Nephron progenitor cell (in vitro differentiated cells): Measurements from ENCODE around the gene ITGA3.

ENCODE experiments used
- DNase-seq: peaks from one replicate; pipeline ENCODE4 v3.0.0; 2021
- H3K27ac Mint-ChIP-seq: 2 replicates; pipeline ENCODE4 v1.8.0; 2021; ENCODE audit warnings: mild to moderate bottlenecking, moderate library complexity, mixed read lengths
- H3K27me3 Mint-ChIP-seq: 2 replicates; pipeline ENCODE4 v1.8.0; 2021; ENCODE audit warnings: mild to moderate bottlenecking, low read depth, mixed read lengths; ENCODE audit not compliant: poor library complexity
- H3K36me3 Mint-ChIP-seq: 2 replicates; pipeline ENCODE4 v1.8.0; 2021; ENCODE audit warnings: low read depth, mixed read lengths
- H3K4me1 Mint-ChIP-seq: 2 replicates; pipeline ENCODE4 v1.8.0; 2021; ENCODE audit warnings: mixed read lengths
- H3K4me3 Mint-ChIP-seq: 2 replicates; pipeline ENCODE4 v1.8.0; 2021; ENCODE audit warnings: mild to moderate bottlenecking, moderate library complexity, mixed read lengths
- H3K9me3 Mint-ChIP-seq: 2 replicates; pipeline ENCODE4 v1.8.0; 2021; ENCODE audit warnings: mild to moderate bottlenecking, moderate library complexity, mixed read lengths
- TF ChIP-seq, protein P1 (sequence below): fragments of 200-600 bp; sonication (generic); IDR thresholded peaks from 2 replicates; pipeline ENCODE4 v1.5.0; 2021; ENCODE audit warnings: antibody characterized with exemption

Gene ITGA3

DNA sequence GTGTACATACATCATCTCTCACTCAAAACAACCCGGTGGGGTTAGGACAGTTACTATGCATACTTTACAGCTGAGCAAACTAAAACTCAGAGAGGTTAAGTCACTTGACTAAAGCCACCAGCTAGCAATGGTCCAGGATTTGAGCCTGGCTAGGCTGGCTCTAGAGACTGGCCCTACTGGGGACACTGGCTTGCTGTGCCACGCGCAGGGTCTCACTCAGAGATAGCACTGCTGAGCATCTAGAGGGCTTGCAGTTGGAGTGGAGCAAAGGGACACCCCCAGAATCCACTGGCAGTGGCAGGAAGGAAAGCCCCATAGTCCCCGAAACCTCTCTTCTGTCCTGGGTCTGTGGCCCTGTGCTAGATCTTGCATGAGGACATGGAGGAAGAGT, 62.9 kb downstream of the ITGA3 start:
- peaks cover 19% of the 10 kb centered on the region for H3K27me3 Mint-ChIP-seq
- H3K36me3 Mint-ChIP-seq: peaks cover 25% of the 10 kb centered on the region
- peaks cover 42% of the 10 kb centered on the region for H3K4me1 Mint-ChIP-seq
- TF ChIP-seq, protein P1, sequence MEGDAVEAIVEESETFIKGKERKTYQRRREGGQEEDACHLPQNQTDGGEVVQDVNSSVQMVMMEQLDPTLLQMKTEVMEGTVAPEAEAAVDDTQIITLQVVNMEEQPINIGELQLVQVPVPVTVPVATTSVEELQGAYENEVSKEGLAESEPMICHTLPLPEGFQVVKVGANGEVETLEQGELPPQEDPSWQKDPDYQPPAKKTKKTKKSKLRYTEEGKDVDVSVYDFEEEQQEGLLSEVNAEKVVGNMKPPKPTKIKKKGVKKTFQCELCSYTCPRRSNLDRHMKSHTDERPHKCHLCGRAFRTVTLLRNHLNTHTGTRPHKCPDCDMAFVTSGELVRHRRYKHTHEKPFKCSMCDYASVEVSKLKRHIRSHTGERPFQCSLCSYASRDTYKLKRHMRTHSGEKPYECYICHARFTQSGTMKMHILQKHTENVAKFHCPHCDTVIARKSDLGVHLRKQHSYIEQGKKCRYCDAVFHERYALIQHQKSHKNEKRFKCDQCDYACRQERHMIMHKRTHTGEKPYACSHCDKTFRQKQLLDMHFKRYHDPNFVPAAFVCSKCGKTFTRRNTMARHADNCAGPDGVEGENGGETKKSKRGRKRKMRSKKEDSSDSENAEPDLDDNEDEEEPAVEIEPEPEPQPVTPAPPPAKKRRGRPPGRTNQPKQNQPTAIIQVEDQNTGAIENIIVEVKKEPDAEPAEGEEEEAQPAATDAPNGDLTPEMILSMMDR: no peak
- H3K27ac Mint-ChIP-seq: no peak overlapping the region
- no peak overlapping the region for H3K4me3 Mint-ChIP-seq
- H3K9me3 Mint-ChIP-seq: no peaks in the 10 kb centered on the region
- no peak for DNase-seq

DNA sequence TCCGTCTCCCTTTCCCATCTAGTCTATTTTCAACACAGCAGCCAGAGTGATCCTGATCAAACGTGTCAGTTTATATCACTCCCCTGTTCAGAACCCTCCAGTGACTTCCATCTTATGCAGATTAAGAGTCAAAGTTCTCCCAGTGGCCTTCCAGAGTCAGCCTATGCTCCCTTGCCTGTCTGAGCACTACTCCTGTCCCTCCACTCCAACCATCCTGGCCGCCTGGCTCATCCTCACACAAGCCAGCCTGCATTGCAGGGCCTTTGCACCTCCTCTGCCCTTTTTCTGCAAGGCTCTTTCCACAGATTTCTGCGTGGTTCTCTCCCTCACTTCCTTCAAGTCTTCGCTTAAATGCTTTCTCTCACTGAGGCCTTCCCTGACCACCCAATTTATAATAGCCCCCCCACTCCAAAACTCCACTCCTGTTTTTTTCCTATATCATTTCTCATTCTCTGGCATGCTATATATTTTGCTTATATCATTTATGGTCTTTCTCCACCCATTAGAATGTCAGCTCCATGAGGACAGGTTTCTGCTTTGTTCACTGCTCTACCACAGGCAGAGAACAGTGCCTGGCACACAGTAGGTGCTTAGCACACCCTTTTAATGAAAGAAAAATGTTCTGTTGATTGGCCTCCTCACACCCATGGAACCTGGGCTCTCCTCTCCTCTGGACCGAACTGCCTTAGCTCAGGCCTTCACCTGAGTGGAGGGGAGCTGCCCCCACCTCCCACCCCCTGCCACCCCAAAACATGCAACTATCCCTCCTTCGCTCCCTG, 64.8 kb downstream of the ITGA3 start:
- peaks cover 22% of the 10 kb centered on the region for H3K27me3 Mint-ChIP-seq

DNA sequence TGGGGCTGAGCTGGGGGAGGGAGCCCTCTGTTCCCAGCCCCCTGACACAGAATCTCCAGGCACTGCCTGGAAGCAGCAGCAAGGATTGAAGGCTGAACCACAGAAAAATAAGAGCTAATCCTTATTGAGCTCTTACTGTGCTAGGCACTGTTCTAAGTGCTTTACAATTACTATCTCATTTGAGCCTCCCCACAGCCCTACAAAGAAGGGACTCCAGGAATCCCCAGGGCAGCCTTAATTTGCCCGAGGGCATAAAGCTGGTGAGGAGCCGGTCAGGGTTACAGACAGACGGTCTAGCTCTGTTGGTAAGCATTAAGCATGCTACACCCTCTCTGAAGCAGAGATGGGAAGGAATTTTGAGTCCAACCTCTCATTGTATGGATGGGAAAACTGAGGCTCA, 67.0 kb downstream of the ITGA3 start:
- Mint-ChIP-seq H3K4me3 (no peak overlapping the region), H3K4me1 (peaks cover 34% of the 10 kb centered on the region), H3K9me3 (no peaks in the 10 kb centered on the region), H3K27me3 (peaks cover 22% of the 10 kb centered on the region), H3K27ac (peak overlapping the region; percentile 33), H3K36me3 (peaks cover 18% of the 10 kb centered on the region)
- no peak for DNase-seq
- TF ChIP-seq, protein P1: no peak

More for the DNA sequence above, 64.8 kb downstream of the ITGA3 start:
- Mint-ChIP-seq H3K4me3 (no peak overlapping the region), H3K36me3 (peaks cover 19% of the 10 kb centered on the region), H3K9me3 (no peaks in the 10 kb centered on the region), H3K27ac (no peak overlapping the region), H3K4me1 (peaks cover 35% of the 10 kb centered on the region)
- no peak for DNase-seq
- TF ChIP-seq, protein P1: no peak

DNA sequence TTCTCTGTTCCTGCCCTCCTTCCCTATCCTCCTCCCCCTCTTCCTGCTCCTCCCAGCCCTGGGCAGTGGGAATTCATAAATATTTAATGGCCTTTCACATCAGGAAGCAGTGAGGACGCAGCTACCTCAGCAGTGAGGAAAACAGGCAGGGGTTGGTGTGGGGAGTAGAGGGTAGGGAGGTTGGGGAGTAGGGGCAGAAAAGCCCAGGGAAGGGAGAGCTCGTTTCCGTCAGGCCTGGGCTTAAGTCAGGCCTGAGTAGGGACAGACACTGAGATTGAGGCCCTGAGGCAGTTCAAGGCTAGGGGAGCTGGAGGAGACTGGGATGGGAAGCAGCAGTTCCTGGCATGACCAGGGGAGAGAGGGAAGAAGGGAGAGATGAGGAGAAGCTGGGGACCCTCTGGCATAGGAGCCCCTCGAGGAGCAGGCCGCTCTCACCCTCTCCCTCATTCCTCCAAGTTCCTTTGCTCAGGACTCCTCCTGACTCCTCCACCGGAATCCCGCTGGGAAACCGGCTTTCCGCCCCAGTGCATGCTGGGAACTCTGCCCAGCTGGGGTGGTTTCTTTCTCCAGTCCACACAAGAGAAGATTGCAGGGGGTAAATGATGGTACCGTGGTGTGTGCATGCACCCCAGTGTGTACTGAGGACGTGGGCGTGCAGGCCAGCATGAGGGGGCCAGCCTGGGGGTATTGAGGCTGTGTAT, 67.9 kb downstream of the ITGA3 start:
- H3K36me3 Mint-ChIP-seq: peaks cover 19% of the 10 kb centered on the region
- H3K4me3 Mint-ChIP-seq: no peak overlapping the region
- peaks cover 23% of the 10 kb centered on the region for H3K27me3 Mint-ChIP-seq
- no peak for DNase-seq
- peak overlapping the region; percentile 86 for H3K27ac Mint-ChIP-seq
- TF ChIP-seq, protein P1: no peak
- H3K4me1 Mint-ChIP-seq: peaks cover 36% of the 10 kb centered on the region
- no peaks in the 10 kb centered on the region for H3K9me3 Mint-ChIP-seq

DNA sequence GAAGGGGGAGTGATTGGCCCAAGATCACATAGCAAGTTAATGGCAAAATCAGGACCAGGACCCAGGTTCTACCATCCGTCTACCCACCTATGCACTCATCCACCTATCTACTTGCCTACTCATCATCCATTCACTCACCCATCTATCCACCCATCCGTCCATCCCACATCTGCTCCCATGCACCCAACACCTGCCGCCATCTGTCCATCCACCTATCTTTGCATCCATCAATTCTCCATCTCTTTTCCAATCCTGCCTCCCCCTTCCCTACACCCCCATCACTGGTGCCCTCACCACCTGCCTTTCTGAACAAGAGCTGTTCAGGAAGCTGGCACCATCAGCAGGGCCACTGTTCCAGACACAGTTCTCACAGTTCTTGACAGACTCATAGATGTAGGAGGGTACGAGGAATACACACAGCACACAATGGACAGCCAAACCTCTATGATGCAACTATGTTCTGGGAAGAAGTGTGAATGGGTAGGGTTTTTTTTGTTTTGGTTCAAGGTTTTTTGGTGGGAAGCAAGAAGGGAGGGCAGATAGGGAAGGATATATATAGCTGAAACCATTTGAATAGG, 69.6 kb downstream of the ITGA3 start:
- TF ChIP-seq, protein P1: no peak
- Mint-ChIP-seq H3K27ac (no peak overlapping the region), H3K4me1 (peaks cover 38% of the 10 kb centered on the region), H3K36me3 (peaks cover 15% of the 10 kb centered on the region), H3K4me3 (no peak overlapping the region), H3K27me3 (peaks cover 15% of the 10 kb centered on the region), H3K9me3 (no peaks in the 10 kb centered on the region)
- DNase-seq: no peak
